NCI-H345 (cell line): ENCODE data around the gene CACNA2D2.
A peak's percentile ranks its signal among the peaks of the same experiment; 100 is the strongest.
"Not testable (repeated sequence)": the region's sequence is repeated elsewhere in the genome, so short reads cannot be mapped to it uniquely, and the experiment has no call there.

ENCODE experiments used
- DNase-seq: peaks from one replicate; lab custom pipeline; 2025; lab: John Stamatoyannopoulos, UW

Gene CACNA2D2

DNA sequence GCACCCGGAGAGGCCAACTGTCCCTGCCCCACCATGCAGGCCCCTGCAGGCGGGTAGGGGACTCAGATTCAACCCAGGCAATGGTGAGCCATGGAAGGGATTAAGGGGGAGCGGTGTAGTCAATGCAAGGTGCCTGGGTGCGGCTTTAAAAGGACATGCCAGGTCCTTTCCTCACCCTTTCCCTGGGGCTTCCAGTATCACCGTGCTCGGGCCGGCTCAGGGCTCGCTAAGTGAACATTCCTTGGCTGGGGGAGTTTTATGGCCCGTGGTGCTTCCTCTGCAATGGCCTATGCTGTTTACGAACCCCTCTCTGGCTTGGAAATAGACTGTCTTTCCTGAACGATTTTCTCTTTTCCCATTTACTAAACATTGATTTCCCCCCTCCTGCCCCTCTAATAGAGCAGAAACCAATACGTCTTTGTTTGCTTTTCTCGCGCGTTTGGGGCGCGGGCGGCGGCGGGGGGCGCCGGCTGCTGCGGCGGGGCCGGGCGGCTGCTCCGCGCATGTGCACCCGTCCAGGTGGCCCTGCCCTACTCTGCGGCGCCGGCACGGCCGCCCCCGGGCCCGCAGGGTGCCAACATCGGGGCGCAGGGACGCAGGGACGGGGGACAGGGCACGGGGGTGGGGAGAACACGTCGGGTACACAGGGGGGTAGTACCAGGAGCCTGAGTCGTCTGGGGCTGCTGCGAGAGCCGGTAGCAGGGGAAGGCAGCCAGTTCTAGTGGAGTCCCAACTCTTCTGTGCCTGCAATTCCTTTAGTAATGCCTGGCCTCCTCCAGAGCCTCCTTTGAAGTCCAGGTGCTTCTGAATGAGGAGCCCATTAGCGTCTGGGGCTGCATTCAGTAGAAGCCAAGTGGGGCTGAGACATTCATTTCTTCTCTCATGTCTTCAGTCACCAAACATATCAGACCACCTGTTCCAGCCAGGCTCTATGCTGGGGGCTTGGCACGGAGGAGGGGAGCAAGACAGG is 26.9 kb upstream of the CACNA2D2 start:
- DNase-seq: no peak

DNA sequence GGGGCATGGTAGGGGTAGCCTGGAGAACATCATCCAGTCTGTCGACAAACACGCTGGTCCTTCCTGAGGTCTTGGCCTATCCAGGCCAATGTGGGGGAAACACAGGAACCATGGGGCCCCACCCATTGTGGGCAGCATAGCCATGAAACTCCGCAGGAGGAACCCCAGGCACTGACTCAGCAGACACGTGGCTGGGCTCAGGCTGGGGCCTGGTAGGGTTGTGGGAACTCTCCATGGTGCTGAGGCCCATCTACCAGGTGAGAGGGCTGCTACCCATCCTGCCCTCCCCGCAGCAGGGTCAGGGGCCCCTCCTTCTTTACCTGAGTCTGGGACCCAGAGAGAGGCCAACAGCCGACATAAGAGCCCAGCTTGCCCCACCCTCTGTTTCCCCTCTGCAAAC is 22.6 kb upstream of the CACNA2D2 start:
- no peak for DNase-seq

DNA sequence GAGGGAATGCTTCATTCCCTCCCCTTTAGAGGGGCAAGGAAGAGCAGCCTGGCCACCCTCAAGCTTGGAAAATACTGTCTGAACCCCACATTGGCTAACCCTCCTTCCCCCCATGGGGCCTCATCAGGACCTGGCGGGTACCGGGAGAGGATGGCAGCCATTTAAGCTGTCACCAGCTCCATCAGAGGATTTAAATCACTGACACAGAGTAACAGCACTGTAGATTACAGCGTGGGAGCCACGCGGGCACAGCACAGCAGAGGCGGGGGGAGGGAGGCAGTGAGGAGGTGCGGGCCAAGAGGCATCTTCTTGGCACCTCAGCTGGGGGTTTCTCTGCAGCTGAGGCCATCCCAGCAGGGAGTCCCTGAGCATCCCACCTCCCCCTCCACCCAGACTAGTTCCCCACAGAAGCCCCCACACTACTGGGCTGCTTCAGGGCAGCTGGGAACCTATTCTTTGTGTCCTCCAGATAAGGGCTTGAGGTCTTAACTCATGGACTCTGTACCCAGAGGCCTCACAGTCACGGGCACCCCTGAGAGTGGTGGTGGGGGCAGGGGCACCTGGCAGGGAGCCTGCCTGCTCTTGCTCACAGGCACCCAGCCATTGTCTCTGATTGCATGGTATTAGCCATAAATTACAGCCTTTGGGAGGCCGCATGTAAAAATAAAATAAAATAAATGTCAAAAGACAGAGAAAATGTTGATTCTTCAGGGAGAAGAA is 21.9 kb upstream of the CACNA2D2 start:
- DNase-seq: no peak

DNA sequence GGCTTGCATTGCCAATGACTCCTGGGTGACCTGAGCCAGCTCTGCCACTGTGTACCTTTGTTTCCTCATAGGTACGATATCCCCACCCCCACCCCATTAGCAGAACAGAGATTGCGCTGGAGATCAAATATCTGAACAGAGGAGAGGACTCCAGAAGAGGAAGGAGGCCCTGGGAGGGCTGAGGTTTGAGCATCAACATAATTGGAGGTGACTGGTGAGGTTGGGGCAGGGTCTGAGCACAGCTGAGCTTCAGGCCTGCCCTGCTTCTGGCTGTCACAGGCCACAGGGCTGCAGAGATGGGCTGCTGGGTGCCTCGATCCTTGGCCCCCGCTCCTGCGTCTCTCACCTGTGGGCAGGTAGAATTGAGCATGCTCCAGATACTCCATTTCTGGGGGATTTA is 21.3 kb upstream of the CACNA2D2 start:
- DNase-seq: no peak

DNA sequence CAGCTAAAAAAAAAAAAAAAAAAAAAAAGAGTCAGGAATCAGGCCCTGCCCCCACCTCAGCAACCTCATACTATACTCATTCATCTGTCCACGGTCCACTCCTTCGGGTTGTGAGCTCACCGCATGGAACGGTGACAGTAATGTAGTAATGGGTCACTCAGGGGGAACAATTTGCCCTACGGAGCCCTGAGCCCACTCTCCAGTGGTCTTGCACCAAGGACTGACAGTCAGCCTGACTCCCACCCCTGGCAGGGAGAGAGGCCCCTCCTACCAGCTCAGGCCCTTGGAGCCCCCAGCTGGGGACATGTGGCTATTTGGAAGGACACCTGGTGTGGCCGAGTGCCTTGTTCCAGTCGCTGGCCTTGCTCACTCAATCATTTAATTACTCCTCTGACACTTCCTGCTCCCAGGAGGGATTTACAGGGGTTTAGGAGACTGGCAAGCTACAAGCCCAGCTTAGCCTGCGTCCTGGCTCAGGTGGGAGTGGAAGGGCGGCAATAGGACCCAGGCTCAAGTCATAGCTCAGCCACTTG is 19.9 kb upstream of the CACNA2D2 start:
- DNase-seq: no peak

DNA sequence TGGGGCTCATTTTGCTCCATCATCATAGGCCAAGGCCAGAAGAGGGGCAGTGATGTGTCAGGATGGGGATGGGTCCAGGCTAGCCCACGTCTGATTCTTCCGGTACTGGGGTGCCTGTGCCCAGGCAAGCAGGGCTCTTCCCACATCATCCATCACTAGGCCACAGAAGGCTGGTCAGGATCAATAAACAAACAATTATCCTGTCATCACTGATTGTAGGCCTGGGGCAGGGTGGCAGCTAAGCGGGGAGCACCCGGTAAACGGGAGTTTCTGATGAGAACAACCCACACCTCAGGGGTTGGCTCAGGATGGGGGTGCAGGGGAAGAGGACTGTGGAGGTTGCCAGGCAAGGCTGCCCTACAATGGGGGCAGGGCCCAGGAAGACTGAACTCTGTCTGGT is 18.1 kb upstream of the CACNA2D2 start:
- no peak for DNase-seq

DNA sequence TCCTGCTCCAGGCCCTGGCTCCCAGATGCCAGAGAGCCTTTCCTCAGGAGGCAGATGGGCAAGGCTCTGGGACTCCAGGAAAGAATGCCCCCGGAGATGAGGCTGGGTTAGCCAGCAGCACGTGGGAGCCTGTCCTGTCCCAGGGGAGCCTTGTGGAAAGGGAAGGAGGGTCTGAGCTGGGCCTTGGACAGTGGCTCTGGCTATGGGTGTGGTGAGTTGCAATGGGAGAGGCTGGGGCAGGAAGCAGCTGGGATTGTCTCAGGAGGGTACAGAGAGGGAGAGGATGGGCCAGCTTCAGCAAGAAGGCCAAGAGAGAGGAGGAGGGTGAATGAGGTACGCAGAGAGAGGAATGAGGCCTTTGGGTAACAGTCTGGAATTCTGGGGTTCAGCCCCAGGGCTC is 17.4 kb upstream of the CACNA2D2 start:
- no peak for DNase-seq

DNA sequence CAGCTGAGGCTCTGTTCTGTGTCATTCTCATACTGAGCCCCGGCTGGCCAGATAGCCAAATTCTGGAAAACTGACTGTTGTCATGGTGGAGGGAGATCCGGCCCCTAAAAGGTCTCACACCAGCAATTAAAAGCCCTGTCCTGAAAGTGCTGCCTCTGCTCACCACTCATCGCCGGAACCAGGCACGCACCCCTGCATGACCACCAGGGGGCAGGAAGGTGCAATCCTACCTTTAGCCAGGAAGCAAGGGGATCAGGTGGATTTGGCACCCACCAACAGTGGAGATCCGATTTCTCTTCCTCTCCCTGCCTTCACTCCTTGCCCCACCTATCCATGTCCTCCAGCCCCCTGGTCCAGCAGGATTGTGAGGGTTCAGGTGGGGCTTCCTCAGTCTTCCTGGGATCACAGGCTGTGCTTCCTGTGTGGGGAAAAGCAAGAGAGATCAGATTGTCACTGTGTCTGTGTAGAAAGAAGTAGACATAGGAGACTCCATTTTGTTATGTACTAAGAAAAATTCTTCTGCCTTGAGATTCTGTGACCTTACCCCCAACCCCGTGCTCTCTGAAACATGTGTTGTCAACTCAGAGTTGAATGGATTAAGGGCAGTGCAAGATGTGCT is 16.1 kb upstream of the CACNA2D2 start:
- peak; percentile 59 for DNase-seq

DNA sequence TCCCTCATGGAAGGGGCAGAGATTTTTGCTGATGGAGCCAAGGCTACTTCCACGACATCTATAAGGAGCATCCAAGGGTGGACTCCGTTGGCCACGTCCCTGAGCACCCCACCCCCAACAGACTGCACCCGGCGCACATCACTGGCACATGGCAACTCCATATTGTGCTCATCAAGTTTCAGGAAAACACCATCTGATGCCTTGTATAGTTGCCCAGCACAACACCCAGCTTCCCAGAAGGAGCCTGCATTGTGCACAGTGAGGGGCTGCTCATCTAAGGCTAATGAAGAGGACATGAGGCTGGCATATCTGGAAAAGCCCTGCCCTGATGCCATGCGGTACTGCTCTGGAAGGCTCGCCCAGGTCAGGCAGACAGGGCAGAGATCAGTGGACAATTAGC is 15.0 kb upstream of the CACNA2D2 start:
- DNase-seq: no peak

DNA sequence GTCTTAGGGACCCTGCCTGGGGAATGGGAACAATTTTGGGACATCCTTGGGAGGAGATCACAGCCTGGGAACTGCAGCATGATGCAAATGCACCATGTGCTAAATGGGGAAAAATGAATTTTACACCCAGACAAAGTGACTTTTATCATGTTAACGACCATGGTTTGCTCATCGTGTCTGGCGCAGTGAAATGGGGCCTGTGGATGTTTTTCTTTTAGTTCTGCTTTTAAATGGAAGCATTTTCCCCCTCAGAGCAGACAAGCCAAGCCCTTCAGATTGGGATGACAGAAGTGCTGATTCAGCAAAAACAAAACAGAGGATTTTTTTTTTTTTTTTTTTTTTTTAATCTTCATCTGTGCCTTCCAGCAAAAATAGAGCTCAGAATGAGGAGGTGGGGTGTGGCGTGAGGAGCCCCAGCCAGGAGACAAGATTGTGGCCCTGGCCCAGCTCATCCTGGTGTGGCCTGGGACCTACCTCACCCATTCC is 14.3 kb upstream of the CACNA2D2 start:
- DNase-seq: no peak

DNA sequence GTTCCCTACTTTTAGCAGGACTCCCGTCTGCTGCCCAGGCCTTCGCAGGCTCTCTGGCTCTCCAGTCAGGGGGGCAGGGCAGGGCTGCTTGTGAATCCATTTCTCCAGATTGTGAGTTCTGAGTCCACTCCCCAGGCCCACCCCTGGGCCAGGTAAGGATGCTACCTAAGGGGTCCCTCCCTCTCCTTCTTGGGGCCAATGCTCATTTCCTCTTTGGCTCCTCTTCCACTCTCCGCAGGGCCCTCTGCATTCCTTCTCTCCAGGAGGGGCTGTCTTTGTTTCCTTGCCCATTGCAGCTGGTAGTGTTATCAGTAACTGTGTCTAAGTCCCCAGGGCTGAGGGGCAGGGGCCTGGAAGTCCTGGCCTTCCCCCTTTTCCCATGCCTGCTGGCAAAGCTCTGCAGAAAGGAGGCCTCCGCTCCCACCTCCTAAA is 13.0 kb upstream of the CACNA2D2 start:
- DNase-seq: peak; percentile 27

DNA sequence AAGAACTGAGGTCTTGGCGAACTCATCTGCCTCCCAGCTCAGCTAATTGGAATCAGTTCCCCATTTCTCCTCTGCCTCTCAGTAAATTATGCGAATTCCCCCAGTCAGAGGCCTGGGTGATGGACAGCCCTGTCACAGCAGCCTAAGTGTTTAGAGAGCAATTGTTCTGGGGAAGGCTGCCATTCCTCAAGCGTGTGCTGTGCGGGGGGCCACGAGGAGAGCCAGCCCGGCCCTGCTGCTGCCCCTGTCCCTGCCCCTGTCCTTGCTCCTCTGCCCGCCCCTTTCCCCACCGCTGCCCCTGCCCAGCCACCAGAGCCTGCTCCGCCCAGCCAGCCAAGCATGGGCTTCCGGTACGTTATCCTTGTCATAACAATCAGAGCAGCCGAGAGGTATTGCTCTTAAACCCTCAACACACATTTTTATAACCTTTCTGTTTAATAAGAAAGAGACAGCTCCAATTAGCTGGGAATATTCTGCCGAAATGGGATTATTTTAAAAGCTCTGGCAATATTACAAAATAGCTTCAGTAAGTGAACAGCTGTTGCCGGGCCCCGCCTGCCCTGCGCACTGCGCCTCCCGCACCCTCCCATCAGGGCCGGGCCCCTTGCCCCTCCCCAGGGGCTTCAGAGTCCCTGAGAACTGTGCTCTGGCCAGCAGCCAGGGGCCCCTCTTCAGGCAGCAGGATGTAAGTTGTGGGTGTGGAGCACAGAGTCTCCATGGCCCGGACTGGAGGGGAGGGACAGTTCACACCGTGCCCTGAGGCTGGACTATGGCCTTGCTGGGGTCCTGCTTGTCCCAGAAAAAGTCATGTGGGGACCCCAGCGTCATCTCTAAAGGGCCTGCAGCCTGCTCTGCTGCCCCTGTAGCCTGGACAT is 12.4 kb upstream of the CACNA2D2 start:
- DNase-seq: peak; percentile 73

DNA sequence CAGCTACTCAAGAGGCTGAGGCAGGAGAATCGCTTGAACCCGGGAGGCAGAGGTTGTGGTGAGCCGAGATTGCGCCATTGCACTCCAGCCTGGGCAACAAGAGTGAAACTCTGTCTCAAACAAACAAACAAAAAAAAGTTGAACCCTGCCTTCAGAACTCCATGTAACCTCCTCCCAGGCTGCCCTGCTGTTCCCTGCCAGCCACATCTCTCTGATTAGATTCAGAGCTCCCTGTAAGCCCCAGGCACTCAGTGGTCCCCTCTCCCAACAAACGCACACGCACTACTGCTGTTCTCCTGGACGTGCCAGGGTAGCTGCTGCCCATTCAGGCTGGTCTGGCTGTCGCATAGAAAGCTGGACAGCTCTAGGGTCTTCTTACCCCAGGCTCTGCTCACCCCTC is 9.5 kb upstream of the CACNA2D2 start:
- not testable (repeated sequence) for DNase-seq

DNA sequence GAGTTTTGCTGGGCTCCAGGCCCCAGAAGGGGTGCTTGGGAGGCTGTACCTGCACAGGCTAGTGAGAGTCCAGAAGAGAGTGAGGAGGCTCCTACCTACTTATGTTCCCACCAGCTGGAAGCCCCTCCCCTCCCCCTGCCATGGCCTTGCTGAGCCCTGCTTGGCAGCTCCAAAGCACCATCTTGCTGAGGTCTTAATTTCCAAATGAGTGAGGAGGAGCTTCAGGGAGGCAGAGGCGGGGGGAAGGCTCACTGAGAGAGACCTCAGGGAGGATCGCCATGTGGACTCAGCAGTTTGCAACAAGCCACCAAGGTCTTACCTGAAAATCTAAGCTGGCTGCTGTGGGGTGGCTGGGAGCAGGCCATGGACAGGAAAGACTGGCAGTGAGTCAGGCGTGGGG is 8.7 kb upstream of the CACNA2D2 start:
- DNase-seq: no peak

DNA sequence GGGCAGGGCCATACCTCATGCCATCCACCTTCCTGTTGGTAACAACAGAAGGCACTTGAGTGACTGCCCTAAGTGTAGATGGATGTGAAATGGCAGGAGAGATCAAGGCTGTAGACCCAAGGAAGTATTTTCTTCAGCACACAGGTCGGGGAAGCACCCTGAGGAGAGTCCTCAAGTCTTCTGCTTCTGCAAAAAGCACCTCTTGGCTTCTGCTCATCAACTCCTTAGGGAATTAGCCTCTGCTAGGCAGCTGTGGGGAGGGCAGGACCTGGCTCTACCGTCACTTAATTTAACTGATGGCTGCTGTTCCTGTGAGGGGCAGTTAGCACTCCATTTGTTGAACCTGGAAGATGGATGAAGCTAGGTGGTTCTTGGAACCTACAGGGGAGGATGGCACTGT is 6.9 kb upstream of the CACNA2D2 start:
- no peak for DNase-seq

DNA sequence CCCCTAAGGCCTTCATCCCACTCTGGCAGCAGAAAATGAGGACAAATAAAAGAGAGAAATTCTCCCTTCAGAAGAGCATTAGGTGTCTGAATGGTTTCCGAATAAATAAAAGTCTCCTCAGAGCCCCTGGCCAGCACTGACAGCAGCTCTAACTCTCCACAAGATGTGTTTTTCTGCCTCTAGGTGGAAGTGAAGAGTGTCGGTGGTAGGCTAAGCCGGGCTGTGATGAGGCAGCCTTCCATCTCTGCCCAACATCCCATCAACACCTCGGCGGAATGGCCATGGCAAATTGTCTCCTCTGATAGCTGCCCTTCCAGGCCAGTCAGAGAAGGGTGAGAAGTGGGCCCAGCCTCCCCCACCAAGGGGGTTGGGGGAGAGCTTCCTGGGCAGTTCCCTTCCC is 6.3 kb upstream of the CACNA2D2 start:
- DNase-seq: no peak

DNA sequence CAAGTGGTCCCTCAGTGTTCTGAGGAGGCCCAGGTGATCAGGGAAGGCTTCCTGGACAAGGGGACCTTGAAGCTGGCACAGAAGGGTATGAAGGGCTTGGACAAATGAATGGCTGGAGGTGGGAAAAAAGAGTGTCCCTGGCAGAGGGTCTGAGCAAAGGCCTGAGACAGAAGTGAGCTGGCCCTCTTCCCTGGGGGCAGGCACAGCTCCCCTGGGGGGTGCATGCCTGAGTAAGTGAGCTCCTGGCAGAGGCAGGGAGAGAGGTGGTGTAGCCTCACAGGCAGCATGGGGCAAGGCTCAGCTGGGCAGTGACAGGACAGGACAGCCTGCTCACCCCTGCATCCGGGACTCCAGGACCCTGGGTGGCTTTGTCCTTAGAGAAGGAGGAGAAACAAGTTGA is 5.4 kb upstream of the CACNA2D2 start:
- no peak for DNase-seq

DNA sequence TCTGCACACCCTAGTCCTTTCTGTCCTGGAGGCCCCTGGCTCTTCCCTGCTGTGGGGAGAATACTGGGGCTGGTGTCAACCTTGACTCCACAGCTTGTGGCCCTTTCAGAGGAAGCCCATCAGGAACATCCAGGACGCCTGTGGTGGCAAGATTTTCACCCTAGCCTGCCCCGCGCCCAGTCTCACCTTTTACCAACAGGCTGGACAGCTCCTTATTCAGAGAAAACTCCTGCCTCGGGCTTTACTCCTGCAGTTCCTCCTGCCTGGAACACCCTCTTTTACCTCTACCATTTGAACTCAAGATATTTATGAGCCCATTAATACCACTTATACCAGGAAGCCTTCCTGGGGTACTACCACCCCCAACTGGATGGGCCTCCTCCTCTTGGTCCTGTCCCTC is 2.7 kb upstream of the CACNA2D2 start:
- DNase-seq: no peak

DNA sequence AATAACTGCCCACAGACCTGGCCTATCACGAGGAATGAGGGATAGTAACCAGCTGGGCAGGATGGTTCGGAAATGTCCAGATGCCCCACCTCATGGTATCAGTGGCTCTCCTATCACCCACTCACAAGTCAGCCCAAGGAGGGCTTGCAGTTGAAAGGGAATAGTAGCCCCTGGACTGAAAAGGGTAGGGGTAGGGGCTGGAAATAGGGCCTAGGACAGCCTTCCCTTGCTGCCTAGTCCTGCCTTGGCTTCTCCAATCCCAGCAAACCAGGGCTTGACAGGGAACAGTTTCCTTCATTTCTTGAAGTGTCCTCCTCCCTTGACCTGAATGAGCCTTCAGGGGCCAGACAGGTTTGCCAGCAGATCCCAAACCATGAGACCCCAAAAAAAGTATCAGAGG is 1.2 kb upstream of the CACNA2D2 start:
- DNase-seq: no peak

DNA sequence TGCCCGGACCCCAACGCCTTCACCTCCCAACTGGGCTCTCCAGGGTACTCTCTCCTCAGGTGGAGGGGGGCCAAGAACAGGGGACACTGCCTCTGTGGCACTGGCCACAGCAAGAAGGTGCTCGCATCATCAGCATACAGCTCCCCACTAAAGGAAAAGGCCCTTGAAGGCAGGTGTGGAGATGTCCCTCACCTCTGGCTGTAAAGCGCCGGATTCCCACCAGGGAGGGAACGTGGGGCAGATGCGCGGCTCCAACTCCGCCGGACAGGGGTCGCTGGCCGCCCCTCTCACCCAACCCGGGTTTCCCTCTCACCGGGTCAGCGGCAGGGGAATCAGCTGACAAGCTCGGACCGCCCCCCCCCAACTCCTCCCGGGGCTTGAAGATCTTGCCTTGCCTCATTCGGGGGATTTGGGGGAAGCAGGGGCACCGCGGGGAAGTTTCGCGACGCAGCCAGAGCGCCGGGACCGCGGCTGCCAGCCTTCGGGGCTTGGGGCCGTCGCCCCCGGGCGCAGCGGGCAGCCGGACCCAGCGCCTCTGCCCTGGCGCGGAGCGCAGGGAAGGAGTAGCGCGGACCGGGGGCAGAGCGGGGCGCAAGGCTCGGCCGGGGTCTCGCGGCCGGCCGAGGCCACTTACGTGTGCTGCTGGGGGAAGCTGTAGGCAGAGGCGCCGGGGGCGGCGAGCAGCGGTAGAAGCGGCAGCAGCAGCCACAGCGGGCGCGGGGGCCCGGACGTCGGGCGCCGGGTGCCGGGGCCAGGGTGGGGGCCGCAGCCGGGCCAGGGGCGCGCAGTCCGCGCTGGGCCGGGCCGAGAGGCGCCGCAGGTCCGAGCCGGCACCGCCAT is 630 bp downstream of the CACNA2D2 start:
- peak; percentile 8 for DNase-seq

DNA sequence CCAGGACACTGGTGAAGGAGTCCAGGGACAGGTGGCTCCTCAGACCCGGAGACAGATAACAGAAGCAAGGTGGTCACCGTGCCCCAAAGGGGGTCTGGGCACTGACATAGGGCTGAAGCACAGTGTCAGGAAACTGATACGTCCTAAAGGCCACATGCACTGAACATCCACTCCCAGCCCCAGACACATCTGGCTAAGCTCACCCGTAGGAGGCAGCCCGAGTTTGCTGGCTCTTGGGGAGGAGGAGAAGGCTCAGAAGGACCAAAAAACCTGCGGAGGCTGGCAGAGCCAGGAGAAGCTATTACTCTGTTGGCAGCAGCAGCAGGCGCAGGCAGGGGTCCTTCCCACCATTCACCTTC is 1.2 kb downstream of the CACNA2D2 start:
- no peak for DNase-seq
